Activated CD4-positive, alpha-beta T cell treated with anti-CD3 and anti-CD28 coated beads, Interleukin-2, amount 50 U/mL, for 4 hours (primary cell): ENCODE measurements around the gene INPP5D.
"Not testable (repeated sequence)": the region's sequence is repeated elsewhere in the genome, so short reads cannot be mapped to it uniquely, and the experiment has no call there.

Source experiments
- DNase-seq, 2 experiments: peaks; one replicate each; pipeline ENCODE4 v3.0.0-alpha.2; 2020

Gene INPP5D

GRCh38 chr2:233121856-233122255 lies 61.7 kb downstream of the INPP5D start:
- DNase-seq: no peak

GRCh38 chr2:233122541-233122940 lies 62.4 kb downstream of the INPP5D start:
- DNase-seq: no peak

- DNase-seq: not testable (repeated sequence)
Observed at GRCh38 chr2:233123576-233123975, 63.4 kb downstream of the INPP5D start.

GRCh38 chr2:233124421-233125080 lies 64.4 kb downstream of the INPP5D start:
- no peak for DNase-seq

GRCh38 chr2:233125455-233126065 lies 65.4 kb downstream of the INPP5D start:
- DNase-seq: no peak

GRCh38 chr2:233129351-233129978 lies 69.3 kb downstream of the INPP5D start:
- DNase-seq: peak; percentile 21 to 22

- no peak for DNase-seq
Observed at GRCh38 chr2:233130024-233130423, 69.9 kb downstream of the INPP5D start.

- DNase-seq: no peak
Observed at GRCh38 chr2:233130481-233131020, 70.4 kb downstream of the INPP5D start.

- no peak for DNase-seq
Observed at GRCh38 chr2:233131936-233132720, 72.0 kb downstream of the INPP5D start.

- DNase-seq: no peak
Observed at GRCh38 chr2:233133239-233133638, 73.1 kb downstream of the INPP5D start.

GRCh38 chr2:233135421-233135820 lies 75.3 kb downstream of the INPP5D start:
- no peak for DNase-seq

- DNase-seq: no peak
Observed at GRCh38 chr2:233137040-233137439, 76.9 kb downstream of the INPP5D start.

GRCh38 chr2:233140077-233140585 lies 80.0 kb downstream of the INPP5D start:
- DNase-seq: no peak

- DNase-seq: no peak
Observed at GRCh38 chr2:233140978-233141377, 80.8 kb downstream of the INPP5D start.

GRCh38 chr2:233141901-233142300 lies 81.8 kb downstream of the INPP5D start:
- no peak for DNase-seq

GRCh38 chr2:233142355-233142897 lies 82.3 kb downstream of the INPP5D start:
- DNase-seq: no peak

GRCh38 chr2:233143700-233144331 lies 83.7 kb downstream of the INPP5D start:
- no peak for DNase-seq

- DNase-seq: no peak
Observed at GRCh38 chr2:233145726-233146125, 85.6 kb downstream of the INPP5D start.

GRCh38 chr2:233146194-233146593 lies 86.1 kb downstream of the INPP5D start:
- DNase-seq: no peak

- no peak for DNase-seq
Observed at GRCh38 chr2:233147136-233147828, 87.1 kb downstream of the INPP5D start.

GRCh38 chr2:233147829-233148167 lies 87.7 kb downstream of the INPP5D start:
- no peak for DNase-seq

- no peak for DNase-seq
Observed at GRCh38 chr2:233148354-233148753, 88.2 kb downstream of the INPP5D start.
